Measurements from ENCODE around the gene LATS1. TPM values are rescaled to one million over a fixed set of nuclear protein-coding genes. Genes with fewer than 3 reads are reported as not detected.

The LATS1 gene
- total RNA-seq, 1 experiment from 2014 or later, result 25.1 TPM

DNA sequence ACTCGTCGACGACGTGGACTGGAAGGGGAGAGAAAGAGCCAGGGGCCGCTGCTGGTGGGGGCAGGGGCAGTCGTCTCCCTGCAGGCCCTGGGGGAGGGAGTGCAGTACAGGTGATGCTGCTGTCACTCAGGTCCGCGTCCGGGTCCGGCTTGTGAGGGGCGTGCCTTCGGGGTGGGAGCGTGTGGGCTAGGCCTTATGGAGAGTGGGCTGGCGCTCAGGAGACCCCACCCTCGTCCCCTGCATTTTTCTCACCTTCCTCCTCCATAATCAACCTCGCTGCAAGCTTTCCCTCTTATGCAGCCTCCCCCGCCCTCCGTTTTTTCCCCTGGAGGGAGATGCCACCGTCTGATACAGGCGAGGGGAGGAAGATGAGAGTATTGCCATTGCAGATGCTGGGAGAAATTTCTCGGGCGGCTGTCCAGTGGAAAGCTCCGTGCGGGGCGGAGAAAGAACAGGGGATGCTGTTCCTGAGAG is 32.3 kb upstream of the LATS1 start:
- H2AFZ ChIP-seq (ENCODE audit: low read length), result no peak overlapping the region
- no CpG with 5 or more reads among the region's 25 CpGs for WGBS (ENCODE audit: extremely low coverage, insufficient read length, low lambda C conversion rate)
- TF ChIP-seq, protein P1, sequence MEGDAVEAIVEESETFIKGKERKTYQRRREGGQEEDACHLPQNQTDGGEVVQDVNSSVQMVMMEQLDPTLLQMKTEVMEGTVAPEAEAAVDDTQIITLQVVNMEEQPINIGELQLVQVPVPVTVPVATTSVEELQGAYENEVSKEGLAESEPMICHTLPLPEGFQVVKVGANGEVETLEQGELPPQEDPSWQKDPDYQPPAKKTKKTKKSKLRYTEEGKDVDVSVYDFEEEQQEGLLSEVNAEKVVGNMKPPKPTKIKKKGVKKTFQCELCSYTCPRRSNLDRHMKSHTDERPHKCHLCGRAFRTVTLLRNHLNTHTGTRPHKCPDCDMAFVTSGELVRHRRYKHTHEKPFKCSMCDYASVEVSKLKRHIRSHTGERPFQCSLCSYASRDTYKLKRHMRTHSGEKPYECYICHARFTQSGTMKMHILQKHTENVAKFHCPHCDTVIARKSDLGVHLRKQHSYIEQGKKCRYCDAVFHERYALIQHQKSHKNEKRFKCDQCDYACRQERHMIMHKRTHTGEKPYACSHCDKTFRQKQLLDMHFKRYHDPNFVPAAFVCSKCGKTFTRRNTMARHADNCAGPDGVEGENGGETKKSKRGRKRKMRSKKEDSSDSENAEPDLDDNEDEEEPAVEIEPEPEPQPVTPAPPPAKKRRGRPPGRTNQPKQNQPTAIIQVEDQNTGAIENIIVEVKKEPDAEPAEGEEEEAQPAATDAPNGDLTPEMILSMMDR (conservative IDR thresholded peaks at IDR 0.05), result no peak

More for the DNA sequence above, 32.3 kb upstream of the LATS1 start:
- Histone ChIP-seq H2BK12ac (ENCODE audit: insufficient read length, low read depth, low read length) (no peak overlapping the region), H3K9me3 (ENCODE audit: control insufficient read depth, low read depth, low read length) (no peaks in the 10 kb centered on the region), H4K5ac (ENCODE audit: insufficient read length, low read depth, low read length) (no peak overlapping the region), H3K14ac (ENCODE audit: insufficient read depth, low read length) (peak overlapping the region; percentile 85; the same call in 1 of the 2 replicates), H2BK20ac (ENCODE audit: low read depth, low read length, poor library complexity, severe bottlenecking) (no peak overlapping the region), H3K79me2 (ENCODE audit: insufficient read depth, low read length) (peaks cover 27% of the 10 kb centered on the region; the same call in 1 of the 2 replicates), H2BK120ac (ENCODE audit: low read depth, low read length, poor library complexity, severe bottlenecking) (no peak overlapping the region), H3K56ac (ENCODE audit: insufficient read length, low read depth, low read length) (no peak overlapping the region), H3T11ph (ENCODE audit: low read length) (no peak overlapping the region), H3K4ac (ENCODE audit: low read depth, low read length) (no peak overlapping the region), H3K27me3 (ENCODE audit: insufficient read depth, low read length) (no peaks in the 10 kb centered on the region), H3K27ac (ENCODE audit: insufficient read length, low read depth, low read length) (no peak overlapping the region), H4K8ac (replicated peaks; ENCODE audit: insufficient read length, low read depth, low read length) (no peak overlapping the region), H3K18ac (ENCODE audit: insufficient read length, low read depth, low read length) (no peak overlapping the region), H4K91ac (ENCODE audit: insufficient read length, low read depth, low read length) (no peak overlapping the region), H3K9ac (ENCODE audit: extremely low read depth, insufficient read length, low read length) (peak overlapping the region; percentile 86), H3K23ac (ENCODE audit: insufficient read length, low read depth, low read length) (no peak overlapping the region), H3K4me1 (ENCODE audit: insufficient read depth, low read length) (peaks cover 2% of the 10 kb centered on the region; the same call in 1 of the 2 replicates), H3K23me2 (ENCODE audit: insufficient read length, low read depth, low read length, poor library complexity, severe bottlenecking) (peaks cover 5% of the 10 kb centered on the region), H3K4me2 (ENCODE audit: insufficient read depth, insufficient read length, low read length) (peak overlapping the region; percentile 86), H4K20me1 (ENCODE audit: control insufficient read depth, insufficient read depth, insufficient read length) (no peaks in the 10 kb centered on the region), H2BK15ac (ENCODE audit: low read depth, low read length) (no peak overlapping the region), H3K79me1 (ENCODE audit: insufficient read depth, low read depth, low read length, poor library complexity, severe bottlenecking) (no peaks in the 10 kb centered on the region), H2BK5ac (ENCODE audit: insufficient read length, low read length) (no peak overlapping the region), H2AK5ac (ENCODE audit: insufficient read length, low read length) (no peak overlapping the region)
- Mint-ChIP-seq H3K4me3 (peak overlapping the region; percentile 87 to 91), H3K36me3 (ENCODE audit: insufficient read depth in 1 of 3, low read depth in 3 of 3) (no peaks in the 10 kb centered on the region; a peak in 2 of 7 replicates), H3K4me1 (peaks cover 17 to 19% of the 10 kb centered on the region in 2 experiments), H3K9me3 (no peaks in the 10 kb centered on the region), H3K27me3 (ENCODE audit: low read depth) (no peaks in the 10 kb centered on the region), H3K27ac (peak overlapping the region; percentile 63 to 91 (median 83); a peak in 4 of 7 replicates)
- DNase-seq, result peak; percentile 86
